Measurements from ENCODE around the gene MARK1.

MARK1 gene

GRCh38 chr1:220527908-220528678 lies at the start of gene MARK1:
MARK1 (plus strand) TSS chr1:220528136; CDS start chr1:220528823, 687 bp downstream.
- no peak for DNase-seq (ENCODE audit: low spot score)
- no peak for FAIRE-seq

- FAIRE-seq (no peak), DNase-seq (ENCODE audit: low spot score) (no peak)
These were observed 44.2 kb upstream of the MARK1 start for GRCh38 chr1:220483700-220484099.

GRCh38 chr1:220484135-220484534 lies 43.8 kb upstream of the MARK1 start:
- FAIRE-seq (no peak), DNase-seq (ENCODE audit: low spot score) (no peak)

- FAIRE-seq (no peak), DNase-seq (ENCODE audit: low spot score) (no peak)
These were observed 42.8 kb upstream of the MARK1 start for GRCh38 chr1:220485131-220485530.

- FAIRE-seq (no peak), DNase-seq (ENCODE audit: low spot score) (no peak)
These were observed 42.1 kb upstream of the MARK1 start for GRCh38 chr1:220485791-220486190.

GRCh38 chr1:220487297-220487820 lies 40.6 kb upstream of the MARK1 start:
- peak; percentile 65 for DNase-seq (ENCODE audit: low spot score)
- no peak for FAIRE-seq

GRCh38 chr1:220491891-220492290 lies 36.0 kb upstream of the MARK1 start:
- FAIRE-seq (no peak), DNase-seq (ENCODE audit: low spot score) (no peak)

GRCh38 chr1:220497220-220497947 lies 30.6 kb upstream of the MARK1 start:
- DNase-seq (ENCODE audit: low spot score) (no peak), FAIRE-seq (no peak)

- DNase-seq (ENCODE audit: low spot score): peak; percentile 58
- FAIRE-seq: no peak
These were observed 29.7 kb upstream of the MARK1 start for GRCh38 chr1:220498188-220498587.

GRCh38 chr1:220500372-220500771 lies 27.6 kb upstream of the MARK1 start:
- DNase-seq (ENCODE audit: low spot score) (no peak), FAIRE-seq (no peak)

GRCh38 chr1:220504329-220504728 lies 23.6 kb upstream of the MARK1 start:
- no peak for FAIRE-seq
- DNase-seq (ENCODE audit: low spot score): no peak

- FAIRE-seq (no peak), DNase-seq (ENCODE audit: low spot score) (no peak)
These were observed 20.9 kb upstream of the MARK1 start for GRCh38 chr1:220507085-220507484.

- FAIRE-seq (no peak), DNase-seq (ENCODE audit: low spot score) (no peak)
These were observed 16.8 kb upstream of the MARK1 start for GRCh38 chr1:220511179-220511578.

GRCh38 chr1:220511785-220512184 lies 16.2 kb upstream of the MARK1 start:
- DNase-seq (ENCODE audit: low spot score): no peak

GRCh38 chr1:220513834-220514233 lies 14.1 kb upstream of the MARK1 start:
- no peak for FAIRE-seq
- DNase-seq (ENCODE audit: low spot score): no peak

More at GRCh38 chr1:220511785-220512184, 16.2 kb upstream of the MARK1 start:
- FAIRE-seq: no peak

- DNase-seq (ENCODE audit: low spot score) (no peak), FAIRE-seq (no peak)
These were observed 13.7 kb upstream of the MARK1 start for GRCh38 chr1:220514256-220514655.

- no peak for DNase-seq (ENCODE audit: low spot score)
- no peak for FAIRE-seq
These were observed 11.8 kb upstream of the MARK1 start for GRCh38 chr1:220516014-220516721.

- DNase-seq (ENCODE audit: low spot score) (no peak), FAIRE-seq (no peak)
These were observed 11.3 kb upstream of the MARK1 start for GRCh38 chr1:220516722-220517042.

- DNase-seq (ENCODE audit: low spot score): no peak
- no peak for FAIRE-seq
These were observed 6.2 kb upstream of the MARK1 start for GRCh38 chr1:220521778-220522177.

GRCh38 chr1:220526294-220526693 lies 1.6 kb upstream of the MARK1 start:
- FAIRE-seq: no peak

GRCh38 chr1:220527279-220527907 lies 543 bp upstream of the MARK1 start:
- no peak for DNase-seq (ENCODE audit: low spot score)

More at GRCh38 chr1:220526294-220526693, 1.6 kb upstream of the MARK1 start:
- DNase-seq (ENCODE audit: low spot score): no peak

More at GRCh38 chr1:220527279-220527907, 543 bp upstream of the MARK1 start:
- no peak for FAIRE-seq

All from RCC 7860 (cell line).